Measurements from ENCODE around the gene CNTNAP2. TPM values are rescaled to one million over a fixed set of nuclear protein-coding genes. Genes with fewer than 3 reads are reported as not detected.

The CNTNAP2 gene
- total and polyA plus RNA-seq, 2 of the 4 experiments (the other 2 are of a cell fraction): not detected

GRCh38 chr7:148347981-148348380, 2231.4 kb downstream of the CNTNAP2 start:
- no peak for ATAC-seq (ENCODE audit: low read depth)
- TF ChIP-seq BHLHE40 (IDR thresholded peaks at IDR 0.05; ENCODE audit: low read depth, low read length): no peak
- TF ChIP-seq, protein P1, sequence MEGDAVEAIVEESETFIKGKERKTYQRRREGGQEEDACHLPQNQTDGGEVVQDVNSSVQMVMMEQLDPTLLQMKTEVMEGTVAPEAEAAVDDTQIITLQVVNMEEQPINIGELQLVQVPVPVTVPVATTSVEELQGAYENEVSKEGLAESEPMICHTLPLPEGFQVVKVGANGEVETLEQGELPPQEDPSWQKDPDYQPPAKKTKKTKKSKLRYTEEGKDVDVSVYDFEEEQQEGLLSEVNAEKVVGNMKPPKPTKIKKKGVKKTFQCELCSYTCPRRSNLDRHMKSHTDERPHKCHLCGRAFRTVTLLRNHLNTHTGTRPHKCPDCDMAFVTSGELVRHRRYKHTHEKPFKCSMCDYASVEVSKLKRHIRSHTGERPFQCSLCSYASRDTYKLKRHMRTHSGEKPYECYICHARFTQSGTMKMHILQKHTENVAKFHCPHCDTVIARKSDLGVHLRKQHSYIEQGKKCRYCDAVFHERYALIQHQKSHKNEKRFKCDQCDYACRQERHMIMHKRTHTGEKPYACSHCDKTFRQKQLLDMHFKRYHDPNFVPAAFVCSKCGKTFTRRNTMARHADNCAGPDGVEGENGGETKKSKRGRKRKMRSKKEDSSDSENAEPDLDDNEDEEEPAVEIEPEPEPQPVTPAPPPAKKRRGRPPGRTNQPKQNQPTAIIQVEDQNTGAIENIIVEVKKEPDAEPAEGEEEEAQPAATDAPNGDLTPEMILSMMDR (conservative IDR thresholded peaks at IDR 0.05; ENCODE audit: low read depth, low read length): no peak
- TF ChIP-seq SMC3 (IDR thresholded peaks at IDR 0.05; ENCODE audit: low read depth, low read length): no peak
- no peak for TF ChIP-seq FOS (IDR thresholded peaks at IDR 0.05; ENCODE audit: low read depth, low read length)
- no peak for TF ChIP-seq MAFK (IDR thresholded peaks at IDR 0.05; ENCODE audit: low read depth, low read length)
- no peak for TF ChIP-seq ELK1 (IDR thresholded peaks at IDR 0.05; ENCODE audit: borderline replicate concordance, low read depth, low read length)
- no peak for TF ChIP-seq MXI1 (IDR thresholded peaks at IDR 0.05; ENCODE audit: borderline replicate concordance, low read depth, low read length)
- no peak for TF ChIP-seq MAZ (IDR thresholded peaks at IDR 0.05; ENCODE audit: borderline replicate concordance, low read depth, low read length)
- no peak for TF ChIP-seq POLR2A (IDR thresholded peaks at IDR 0.05; ENCODE audit: low read depth, low read length)
- no peak for TF ChIP-seq CEBPB (IDR thresholded peaks at IDR 0.05; ENCODE audit: low read depth, low read length)
- no peak for TF ChIP-seq RAD21 (IDR thresholded peaks at IDR 0.05; ENCODE audit: low read length)
- TF ChIP-seq USF2 (IDR thresholded peaks at IDR 0.05; ENCODE audit: low read depth, low read length): no peak
- TF ChIP-seq RFX5 (IDR thresholded peaks at IDR 0.05; ENCODE audit: low read depth, low read length): no peak
- no peak for TF ChIP-seq RCOR1 (IDR thresholded peaks at IDR 0.05; ENCODE audit: insufficient replicate concordance, low read length)
- no peak for TF ChIP-seq NFE2L2 (IDR thresholded peaks at IDR 0.05; ENCODE audit: low read depth, low read length)
- TF ChIP-seq CHD1 (IDR thresholded peaks at IDR 0.05; ENCODE audit: low read depth, low read length): no peak
- no peak overlapping the region for H2BK15ac ChIP-seq (ENCODE audit: low read depth, low read length)
- ChIA-PET CTCF (interaction anchor here (0.6 kb wide), 1 partner anchor 134 kb away, joined by 3 read pairs; no protein-coding TSS in a partner anchor), POLR2A (ENCODE audit: unreplicated experiment) (no interaction called here)
- H3K4me3 ChIP-seq (ENCODE audit: insufficient read depth, low read depth, low read length): no peak overlapping the region
- no peaks in the 10 kb centered on the region for H3K9me1 ChIP-seq (ENCODE audit: insufficient read depth, low read length)
- H3K9ac ChIP-seq (ENCODE audit: low read depth, low read length): no peak overlapping the region
- no peak overlapping the region for H3K18ac ChIP-seq (ENCODE audit: low read depth, low read length)
- H3K9me3 ChIP-seq (ENCODE audit: control insufficient read depth, insufficient read depth, low read length): peaks cover 22% of the 10 kb centered on the region
- no peaks in the 10 kb centered on the region for H3K27me3 ChIP-seq (ENCODE audit: control insufficient read depth, insufficient read depth, low read length)
- H3K36me3 ChIP-seq (ENCODE audit: control insufficient read depth, insufficient read depth, low read length): no peaks in the 10 kb centered on the region
- H3K14ac ChIP-seq (replicated peaks; ENCODE audit: low read depth, low read length): no peak overlapping the region
- H3K23ac ChIP-seq (ENCODE audit: low read depth, low read length): no peak overlapping the region
- H2AK5ac ChIP-seq (ENCODE audit: low read depth, low read length): no peak overlapping the region
- no CpG with 5 or more reads among the region's 5 CpGs for WGBS, 2 experiments (ENCODE audit: extremely low coverage in 2 of 2, insufficient read length in 1 of 2)
- intact Hi-C loops (cut with micrococcal nuclease) (no loop called here), in situ Hi-C loops (cut with MboI; ENCODE audit: low sequenced_read_pairs) (no loop called here), dilution Hi-C loops (cut with HindIII; ENCODE audit: low sequenced_read_pairs, unreplicated experiment) (no loop called here)
- no peaks in the 10 kb centered on the region for H3K79me1 ChIP-seq (ENCODE audit: low read depth in 1 of 2, low read length in 2 of 2)
- H4K91ac ChIP-seq (ENCODE audit: insufficient read depth, low read depth, low read length): no peak overlapping the region
- H4K5ac ChIP-seq (ENCODE audit: low read depth, low read length): no peak overlapping the region
- BruUV-seq (replicated peaks): no TSS peak
- no peak for DNase-seq
- no peak overlapping the region for H2BK5ac ChIP-seq (ENCODE audit: low read depth, low read length, poor library complexity, severe bottlenecking)
- H4K20me1 ChIP-seq (ENCODE audit: insufficient read depth, low read length): no peaks in the 10 kb centered on the region
- H3K4me2 ChIP-seq (ENCODE audit: low read depth, low read length): no peak overlapping the region
- H3K4ac ChIP-seq (ENCODE audit: low read depth, low read length): no peak overlapping the region
- no peak overlapping the region for H4K8ac ChIP-seq (ENCODE audit: low read depth in 2 of 2, low read length in 2 of 2)
- H3K27ac ChIP-seq (ENCODE audit: insufficient read depth, low read length): no peak overlapping the region
- H2BK20ac ChIP-seq (ENCODE audit: low read depth, low read length): no peak overlapping the region
- H3K56ac ChIP-seq (ENCODE audit: extremely low read depth, insufficient read depth, low read length): no peak overlapping the region
- H2AK9ac ChIP-seq (replicated peaks; ENCODE audit: low read depth, low read length, poor library complexity): no peak overlapping the region
- H2AFZ ChIP-seq (replicated peaks; ENCODE audit: low read length, poor library complexity): no peak overlapping the region
- no peak overlapping the region for H2BK120ac ChIP-seq (ENCODE audit: low read depth, low read length)
- H3K4me1 ChIP-seq (ENCODE audit: control insufficient read depth, insufficient read depth, low read length): no peaks in the 10 kb centered on the region
